ENCODE data around the gene ZBTB21.

GRCh38 chr21:41953249-41953830, 56.8 kb downstream of the ZBTB21 start:
- TF ChIP-seq, protein P1, sequence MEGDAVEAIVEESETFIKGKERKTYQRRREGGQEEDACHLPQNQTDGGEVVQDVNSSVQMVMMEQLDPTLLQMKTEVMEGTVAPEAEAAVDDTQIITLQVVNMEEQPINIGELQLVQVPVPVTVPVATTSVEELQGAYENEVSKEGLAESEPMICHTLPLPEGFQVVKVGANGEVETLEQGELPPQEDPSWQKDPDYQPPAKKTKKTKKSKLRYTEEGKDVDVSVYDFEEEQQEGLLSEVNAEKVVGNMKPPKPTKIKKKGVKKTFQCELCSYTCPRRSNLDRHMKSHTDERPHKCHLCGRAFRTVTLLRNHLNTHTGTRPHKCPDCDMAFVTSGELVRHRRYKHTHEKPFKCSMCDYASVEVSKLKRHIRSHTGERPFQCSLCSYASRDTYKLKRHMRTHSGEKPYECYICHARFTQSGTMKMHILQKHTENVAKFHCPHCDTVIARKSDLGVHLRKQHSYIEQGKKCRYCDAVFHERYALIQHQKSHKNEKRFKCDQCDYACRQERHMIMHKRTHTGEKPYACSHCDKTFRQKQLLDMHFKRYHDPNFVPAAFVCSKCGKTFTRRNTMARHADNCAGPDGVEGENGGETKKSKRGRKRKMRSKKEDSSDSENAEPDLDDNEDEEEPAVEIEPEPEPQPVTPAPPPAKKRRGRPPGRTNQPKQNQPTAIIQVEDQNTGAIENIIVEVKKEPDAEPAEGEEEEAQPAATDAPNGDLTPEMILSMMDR (IDR thresholded peaks at IDR 0.05 in 8 of 11, conservative IDR thresholded peaks at IDR 0.05 in 3 of 11): no peak
- TF ChIP-seq POLR2A (IDR thresholded peaks at IDR 0.05) (no peak), POLR2AphosphoS5 (IDR thresholded peaks at IDR 0.05) (no peak)

All from spleen (tissue), 7 donors.